Ishikawa (cell line): ENCODE results near the gene TC2N.

Source experiments
- CEBPB ChIP-seq: IDR thresholded peaks from 2 replicates; pipeline ENCODE4 v1.6.1; 2012
- CREB1 ChIP-seq: IDR thresholded peaks from 2 replicates; pipeline ENCODE4 v1.6.1; 2012; ENCODE audit warnings: low read depth
- EGR1 ChIP-seq: IDR thresholded peaks from 2 replicates; pipeline ENCODE4 v1.6.1; 2012
- EP300 ChIP-seq: IDR thresholded peaks from 2 replicates; pipeline ENCODE4 v1.6.1; 2012; ENCODE audit warnings: borderline replicate concordance
- FOXM1 ChIP-seq: IDR thresholded peaks from 2 replicates; pipeline ENCODE4 v1.6.1; 2012; ENCODE audit warnings: low read depth, borderline replicate concordance
- NFIC ChIP-seq: IDR thresholded peaks from 2 replicates; pipeline ENCODE4 v1.6.1; 2012
- RAD21 ChIP-seq: IDR thresholded peaks from 2 replicates; pipeline ENCODE4 v1.6.1; 2012; ENCODE audit warnings: low read depth
- TAF1 ChIP-seq: IDR thresholded peaks from 2 replicates; pipeline ENCODE4 v1.6.1; 2012; ENCODE audit warnings: low read depth, mild to moderate bottlenecking
- TCF12 ChIP-seq: IDR thresholded peaks from 2 replicates; pipeline ENCODE4 v1.6.1; 2012; ENCODE audit warnings: low read depth
- TEAD4 ChIP-seq: IDR thresholded peaks from 2 replicates; pipeline ENCODE4 v1.6.1; 2012
- YY1 ChIP-seq: IDR thresholded peaks from 2 replicates; pipeline ENCODE4 v1.6.1; 2012; ENCODE audit warnings: low read depth
- ZBTB7A ChIP-seq: IDR thresholded peaks from 2 replicates; pipeline ENCODE4 v1.6.1; 2012; ENCODE audit warnings: low read depth
- TF ChIP-seq, protein P1 (sequence below): IDR thresholded peaks from 2 replicates; pipeline ENCODE4 v1.6.1; 2012
- TF ChIP-seq, protein P2 (sequence below): IDR thresholded peaks from 2 replicates; pipeline ENCODE4 v1.6.1; 2012
- TF ChIP-seq, protein P3 (sequence below): IDR thresholded peaks from 2 replicates; pipeline ENCODE4 v1.6.1; 2012; ENCODE audit warnings: low read depth, mild to moderate bottlenecking

TC2N gene

DNA sequence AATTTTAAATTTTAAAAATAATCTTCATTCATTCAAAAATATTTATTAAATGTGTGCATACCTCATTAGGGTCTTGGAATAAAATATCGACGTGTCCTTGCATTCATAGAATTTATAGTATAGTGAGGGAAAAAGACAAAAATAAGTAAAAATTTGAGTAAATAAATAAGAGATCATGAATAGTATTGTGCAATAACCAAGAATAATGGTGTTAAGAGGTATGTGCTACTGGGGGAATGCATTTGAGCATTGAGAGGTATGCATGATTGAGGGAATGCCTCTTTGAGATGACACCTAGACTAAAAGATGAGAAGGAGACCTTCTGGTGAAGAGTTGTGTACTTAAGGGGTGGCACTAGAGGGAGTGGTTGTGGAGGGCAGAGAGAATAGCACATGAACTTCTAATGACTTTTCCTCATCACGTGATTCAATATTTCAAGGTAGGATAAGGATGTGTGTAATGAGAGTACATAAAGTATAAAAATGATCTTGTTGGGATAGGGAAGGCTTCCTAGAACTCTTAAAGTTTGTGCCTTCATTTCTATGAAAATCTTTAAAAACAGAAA lies 116.6 kb downstream of the TC2N start:
- TF ChIP-seq CEBPB (0 out of 2 replicates have a peak, but pooled peaks have one; percentile 7), NFIC (no peak)

DNA sequence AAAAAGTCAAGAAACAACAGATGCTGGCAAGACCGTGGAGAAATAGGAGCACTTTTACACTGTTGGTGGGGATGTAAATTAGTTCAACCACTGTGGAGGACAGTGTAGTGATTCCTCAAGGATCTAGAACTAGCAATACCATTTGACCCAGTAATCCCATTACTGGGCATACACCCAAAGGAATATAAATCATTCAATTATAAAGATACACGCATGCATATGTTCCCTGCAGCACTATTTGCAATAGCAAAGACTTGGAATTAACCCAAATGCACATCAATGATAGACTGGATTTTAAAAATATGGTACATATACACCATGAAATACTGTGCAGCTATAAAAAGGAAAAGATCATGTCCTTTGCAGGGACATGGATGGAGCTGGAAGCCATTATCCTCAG lies 117.5 kb downstream of the TC2N start:
- TF ChIP-seq CEBPB (no peak), ZBTB7A (no peak), EP300 (no peak), TAF1 (no peak), FOXM1 (no peak), YY1 (no peak), RAD21 (no peak), NFIC (no peak), CREB1 (no peak), TEAD4 (no peak), EGR1 (no peak), TCF12 (no peak)
- TF ChIP-seq, protein P1, sequence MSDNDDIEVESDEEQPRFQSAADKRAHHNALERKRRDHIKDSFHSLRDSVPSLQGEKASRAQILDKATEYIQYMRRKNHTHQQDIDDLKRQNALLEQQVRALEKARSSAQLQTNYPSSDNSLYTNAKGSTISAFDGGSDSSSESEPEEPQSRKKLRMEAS = no peak
- TF ChIP-seq, protein P2, sequence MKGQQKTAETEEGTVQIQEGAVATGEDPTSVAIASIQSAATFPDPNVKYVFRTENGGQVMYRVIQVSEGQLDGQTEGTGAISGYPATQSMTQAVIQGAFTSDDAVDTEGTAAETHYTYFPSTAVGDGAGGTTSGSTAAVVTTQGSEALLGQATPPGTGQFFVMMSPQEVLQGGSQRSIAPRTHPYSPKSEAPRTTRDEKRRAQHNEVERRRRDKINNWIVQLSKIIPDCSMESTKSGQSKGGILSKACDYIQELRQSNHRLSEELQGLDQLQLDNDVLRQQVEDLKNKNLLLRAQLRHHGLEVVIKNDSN = no peak
- TF ChIP-seq, protein P3, sequence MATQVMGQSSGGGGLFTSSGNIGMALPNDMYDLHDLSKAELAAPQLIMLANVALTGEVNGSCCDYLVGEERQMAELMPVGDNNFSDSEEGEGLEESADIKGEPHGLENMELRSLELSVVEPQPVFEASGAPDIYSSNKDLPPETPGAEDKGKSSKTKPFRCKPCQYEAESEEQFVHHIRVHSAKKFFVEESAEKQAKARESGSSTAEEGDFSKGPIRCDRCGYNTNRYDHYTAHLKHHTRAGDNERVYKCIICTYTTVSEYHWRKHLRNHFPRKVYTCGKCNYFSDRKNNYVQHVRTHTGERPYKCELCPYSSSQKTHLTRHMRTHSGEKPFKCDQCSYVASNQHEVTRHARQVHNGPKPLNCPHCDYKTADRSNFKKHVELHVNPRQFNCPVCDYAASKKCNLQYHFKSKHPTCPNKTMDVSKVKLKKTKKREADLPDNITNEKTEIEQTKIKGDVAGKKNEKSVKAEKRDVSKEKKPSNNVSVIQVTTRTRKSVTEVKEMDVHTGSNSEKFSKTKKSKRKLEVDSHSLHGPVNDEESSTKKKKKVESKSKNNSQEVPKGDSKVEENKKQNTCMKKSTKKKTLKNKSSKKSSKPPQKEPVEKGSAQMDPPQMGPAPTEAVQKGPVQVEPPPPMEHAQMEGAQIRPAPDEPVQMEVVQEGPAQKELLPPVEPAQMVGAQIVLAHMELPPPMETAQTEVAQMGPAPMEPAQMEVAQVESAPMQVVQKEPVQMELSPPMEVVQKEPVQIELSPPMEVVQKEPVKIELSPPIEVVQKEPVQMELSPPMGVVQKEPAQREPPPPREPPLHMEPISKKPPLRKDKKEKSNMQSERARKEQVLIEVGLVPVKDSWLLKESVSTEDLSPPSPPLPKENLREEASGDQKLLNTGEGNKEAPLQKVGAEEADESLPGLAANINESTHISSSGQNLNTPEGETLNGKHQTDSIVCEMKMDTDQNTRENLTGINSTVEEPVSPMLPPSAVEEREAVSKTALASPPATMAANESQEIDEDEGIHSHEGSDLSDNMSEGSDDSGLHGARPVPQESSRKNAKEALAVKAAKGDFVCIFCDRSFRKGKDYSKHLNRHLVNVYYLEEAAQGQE = no peak

DNA sequence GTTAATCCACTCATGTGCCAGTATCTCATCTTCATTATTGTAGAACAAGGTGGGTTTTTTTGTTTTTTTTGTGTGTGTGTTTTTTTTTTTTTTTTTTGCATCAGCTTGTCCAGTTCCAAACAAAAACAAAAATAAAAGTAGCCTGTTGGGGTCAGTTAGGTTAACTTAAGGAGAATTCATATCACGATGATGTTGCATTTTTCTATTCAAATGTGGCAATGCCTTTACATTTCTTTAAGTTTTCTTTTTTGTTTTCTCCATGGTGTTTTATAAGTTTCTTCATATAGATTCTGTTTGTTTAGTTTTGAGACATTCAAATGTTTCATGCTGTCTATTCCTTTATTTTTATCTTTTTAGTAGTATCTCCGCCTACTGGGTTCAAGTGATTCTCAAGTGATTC lies 119.3 kb downstream of the TC2N start:
- TF ChIP-seq CEBPB (no peak), FOXM1 (no peak), RAD21 (no peak), EP300 (no peak), EGR1 (no peak), TCF12 (no peak), ZBTB7A (no peak), YY1 (no peak), CREB1 (no peak), TEAD4 (no peak), NFIC (no peak), TAF1 (no peak)
- TF ChIP-seq, protein P1 = no peak
- TF ChIP-seq, protein P3 = no peak
- TF ChIP-seq, protein P2 = no peak

DNA sequence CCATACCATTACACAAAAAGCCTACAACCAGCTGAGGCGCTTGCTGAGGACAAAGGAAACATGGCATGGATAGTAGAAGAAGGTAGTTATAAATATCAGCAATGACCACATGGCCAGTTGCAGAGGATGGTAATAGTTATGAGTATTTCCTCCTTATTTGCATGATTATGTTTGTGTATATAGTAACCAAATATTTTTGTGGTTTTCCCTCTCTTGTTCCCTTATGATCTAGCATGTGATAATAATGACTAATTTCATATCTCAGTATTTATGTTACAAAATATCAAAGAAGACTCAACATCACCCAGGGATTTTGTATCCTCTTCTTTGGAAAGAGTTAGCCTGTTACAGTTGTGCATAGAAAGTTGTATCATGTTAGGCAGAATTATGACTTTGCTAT lies 122.0 kb downstream of the TC2N start:
- no peak for TF ChIP-seq TCF12
- TF ChIP-seq EP300 = no peak
- TF ChIP-seq NFIC = no peak
- TF ChIP-seq EGR1 = no peak
- no peak for TF ChIP-seq TEAD4
- no peak for TF ChIP-seq ZBTB7A
- TF ChIP-seq, protein P2 = no peak

DNA sequence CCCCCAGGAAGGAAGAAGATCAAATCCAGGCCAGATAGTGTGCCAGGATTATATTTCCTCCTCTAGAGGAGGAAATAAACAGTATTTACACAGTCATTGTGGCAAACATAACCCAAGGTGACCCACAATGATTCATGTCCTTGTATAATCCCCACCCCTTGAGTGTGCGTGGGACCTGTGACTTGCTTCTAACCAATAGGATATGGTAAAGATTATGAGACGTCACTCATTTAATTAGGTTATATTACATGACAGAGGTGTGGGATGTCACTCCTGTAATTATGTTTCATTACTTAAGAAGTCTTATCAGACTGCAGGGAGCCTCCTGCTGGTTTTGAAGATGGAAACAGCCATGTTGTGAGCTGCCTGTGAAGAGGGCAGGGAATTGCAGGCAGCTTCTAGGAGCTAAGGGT lies 123.3 kb downstream of the TC2N start:
- TF ChIP-seq, protein P3 = no peak
- TF ChIP-seq, protein P1 = no peak
- no peak for TF ChIP-seq CREB1
- no peak for TF ChIP-seq ZBTB7A
- TF ChIP-seq TEAD4 = no peak
- TF ChIP-seq EGR1 = no peak
- no peak for TF ChIP-seq YY1
- TF ChIP-seq RAD21 = no peak
- TF ChIP-seq NFIC = no peak
- no peak for TF ChIP-seq CEBPB
- TF ChIP-seq TCF12 = no peak
- TF ChIP-seq, protein P2 = no peak
- no peak for TF ChIP-seq EP300
- no peak for TF ChIP-seq FOXM1
- TF ChIP-seq TAF1 = no peak
